HG03520 (cell line): ENCODE data around the gene DENND2D.

Experiments used
- ATAC-seq: cut with Tn5 transposase; IDR thresholded peaks from one replicate; pipeline ENCODE4 v1.9.1; 2021; ENCODE audit warnings: mild to moderate bottlenecking, moderate library complexity; ENCODE audit not compliant: unreplicated experiment

Gene DENND2D

DNA sequence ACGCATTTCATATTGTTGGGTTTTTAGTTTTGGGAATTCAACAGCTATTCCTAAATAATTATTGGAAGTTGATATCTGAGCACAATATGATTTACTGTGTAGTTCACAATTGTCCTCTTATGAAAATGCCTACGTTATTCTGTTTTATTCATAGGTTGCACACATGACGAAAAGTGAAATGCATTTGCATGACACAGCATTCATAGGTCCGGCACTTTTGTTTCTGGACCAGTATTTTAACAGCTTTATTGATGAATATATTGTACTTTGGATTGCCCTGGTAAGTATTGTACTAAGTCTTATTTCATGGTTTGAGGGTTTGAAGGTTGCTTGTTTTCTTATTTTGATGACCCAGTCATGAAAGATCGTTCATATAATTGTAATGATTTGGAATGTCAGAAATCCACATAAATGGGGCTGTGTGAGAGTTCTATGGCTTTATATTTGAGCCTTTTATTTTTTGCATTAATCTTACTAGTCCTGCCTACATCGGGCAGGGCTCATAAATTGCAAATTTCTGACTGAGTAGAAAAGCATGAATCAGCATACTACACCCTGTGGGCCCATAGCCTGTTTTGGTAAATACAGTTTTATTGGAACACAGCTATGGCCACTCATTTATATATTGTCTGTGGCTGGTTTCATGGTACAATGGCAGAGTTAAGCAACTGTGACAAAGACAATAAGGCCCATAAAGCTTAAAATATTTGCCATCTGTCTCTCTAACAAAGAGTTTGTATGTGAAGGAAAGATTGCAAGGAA is 17.0 kb downstream of the DENND2D start:
- no peak for ATAC-seq

DNA sequence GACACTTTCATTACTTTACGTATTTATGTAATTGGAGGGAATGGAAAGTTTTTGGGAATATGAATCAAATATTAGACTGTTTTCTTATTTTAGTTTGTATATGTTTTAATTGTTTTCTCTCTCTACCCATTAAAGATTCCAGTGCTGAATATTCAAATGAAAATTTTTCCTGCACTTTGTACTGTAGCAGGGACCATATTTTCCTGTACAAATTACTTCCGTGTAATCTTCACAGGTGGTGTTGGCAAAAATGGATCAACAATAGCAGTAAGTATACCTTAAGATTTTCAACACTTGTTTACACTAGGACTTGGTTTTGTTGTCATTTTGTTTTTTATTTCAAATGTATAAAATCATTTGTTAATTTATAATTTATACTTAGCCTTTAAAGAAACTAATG is 18.4 kb downstream of the DENND2D start:
- no peak for ATAC-seq

DNA sequence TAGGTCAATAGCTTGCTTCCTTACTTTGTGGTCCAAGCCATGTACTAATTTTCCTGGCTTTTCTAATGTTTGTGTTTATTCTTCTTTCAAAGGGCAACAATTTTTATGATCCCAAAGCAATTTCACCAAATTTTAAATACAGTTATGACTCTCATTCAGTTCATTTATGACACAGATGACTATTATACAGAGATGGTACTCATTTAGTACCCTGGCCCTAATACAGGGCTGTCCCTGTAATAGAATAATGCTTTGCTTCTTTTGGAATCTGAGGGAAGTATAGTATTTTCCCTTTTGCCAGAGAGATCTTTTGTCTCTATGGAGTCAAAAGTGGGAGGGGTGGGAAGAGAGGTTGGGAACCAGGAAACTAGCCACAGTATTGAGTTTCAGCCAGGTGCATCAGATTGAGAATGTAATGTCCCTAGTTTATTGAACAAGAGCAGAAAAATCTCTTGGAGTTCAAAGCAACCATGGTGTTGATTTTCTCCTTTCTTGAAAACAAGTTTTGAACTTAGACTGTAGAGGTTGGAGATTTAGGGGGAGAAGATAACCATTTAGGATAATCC is 20.4 kb downstream of the DENND2D start:
- ATAC-seq: no peak

DNA sequence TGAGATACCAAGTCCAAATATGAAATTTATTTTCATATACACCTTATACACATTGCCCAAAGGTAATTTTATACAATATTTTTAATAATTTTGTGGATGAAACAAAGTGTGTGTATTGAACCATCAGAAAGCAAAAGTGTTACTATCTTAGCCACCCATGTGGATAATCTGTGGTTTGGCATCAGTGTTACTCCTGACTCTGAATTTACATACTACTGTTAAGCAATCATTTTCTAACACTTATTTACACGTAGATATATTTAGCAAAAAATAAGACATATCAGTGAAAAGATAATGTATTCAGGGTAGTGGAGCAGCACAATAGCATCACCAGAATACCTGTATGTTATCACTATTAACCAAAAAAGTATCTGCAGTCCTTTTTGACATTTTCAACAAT is 23.8 kb downstream of the DENND2D start:
- ATAC-seq: no peak

DNA sequence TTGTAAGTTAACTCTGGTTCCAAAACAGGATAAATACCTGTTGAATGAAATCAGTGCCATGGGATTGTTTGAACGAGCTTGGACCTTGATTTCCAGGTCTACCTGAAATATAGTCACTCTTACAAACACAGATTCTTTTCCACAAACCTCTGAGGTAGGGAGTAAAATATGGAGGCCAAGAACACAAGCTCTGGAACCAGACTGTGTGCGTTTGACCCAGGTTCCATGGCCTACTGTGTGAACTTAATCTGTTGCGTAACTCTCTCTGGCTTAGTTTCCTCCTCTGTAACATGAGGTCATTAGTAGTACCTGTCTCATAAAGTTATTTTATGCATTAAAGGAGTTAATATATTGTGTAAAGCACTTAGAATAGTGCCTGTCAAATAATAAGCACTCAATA is 25.1 kb downstream of the DENND2D start:
- ATAC-seq: no peak

DNA sequence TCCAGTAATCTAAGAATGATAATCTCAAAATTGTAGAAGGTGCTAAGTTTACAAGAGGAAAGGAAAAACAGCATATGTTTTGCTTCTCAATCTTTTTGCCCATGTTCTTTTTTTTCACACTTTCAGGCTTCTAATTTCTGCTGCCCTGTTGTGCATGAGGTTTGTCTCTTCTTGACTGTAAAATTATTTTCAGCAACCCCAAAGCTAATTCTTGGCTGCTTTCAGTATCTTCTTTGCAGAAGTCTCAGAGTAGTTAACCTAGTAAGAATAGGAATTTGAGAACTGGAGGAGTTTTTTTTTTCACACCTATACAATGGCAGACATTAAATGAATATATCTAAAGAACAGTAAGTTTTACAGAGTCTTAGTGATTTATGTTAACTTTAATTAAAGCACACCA is 26.4 kb downstream of the DENND2D start:
- ATAC-seq: no peak

DNA sequence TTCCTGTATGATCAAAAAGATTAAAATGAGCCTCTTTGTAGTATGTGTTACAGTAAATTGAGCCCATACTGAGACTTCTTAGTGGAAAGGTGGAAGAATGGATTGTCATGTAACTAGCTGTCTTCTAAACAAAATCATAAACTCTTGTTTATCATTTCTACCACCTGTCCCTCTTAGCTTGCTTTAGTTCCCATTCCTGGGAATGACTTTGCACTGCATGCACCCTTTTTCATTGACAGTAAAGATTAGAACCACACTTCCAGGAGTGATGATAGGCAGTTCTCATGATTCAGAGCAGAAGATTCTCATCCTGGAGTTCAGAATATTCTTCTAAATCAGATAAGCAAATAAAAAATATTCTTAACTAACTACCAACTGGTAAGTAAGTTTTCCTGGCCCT is 28.0 kb downstream of the DENND2D start:
- no peak for ATAC-seq

DNA sequence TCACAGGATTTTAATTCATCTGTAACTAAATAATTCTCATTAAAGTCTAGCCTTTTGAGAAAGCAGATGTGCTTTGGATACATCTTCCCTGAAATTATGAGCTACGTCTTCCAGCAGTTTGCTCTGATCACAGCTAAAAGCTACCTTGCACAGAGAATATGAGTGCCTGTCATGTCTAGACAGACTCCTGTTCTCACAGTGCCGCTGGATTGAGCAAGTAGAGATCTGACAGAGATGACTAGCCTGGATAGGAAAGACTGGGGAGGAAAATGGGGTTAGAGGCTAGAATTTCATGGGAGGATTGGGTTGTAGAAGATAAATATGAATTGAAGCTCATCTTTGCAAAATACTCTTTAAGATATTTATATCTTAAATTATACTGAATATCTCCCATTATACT is 36.3 kb downstream of the DENND2D start:
- no peak for ATAC-seq

DNA sequence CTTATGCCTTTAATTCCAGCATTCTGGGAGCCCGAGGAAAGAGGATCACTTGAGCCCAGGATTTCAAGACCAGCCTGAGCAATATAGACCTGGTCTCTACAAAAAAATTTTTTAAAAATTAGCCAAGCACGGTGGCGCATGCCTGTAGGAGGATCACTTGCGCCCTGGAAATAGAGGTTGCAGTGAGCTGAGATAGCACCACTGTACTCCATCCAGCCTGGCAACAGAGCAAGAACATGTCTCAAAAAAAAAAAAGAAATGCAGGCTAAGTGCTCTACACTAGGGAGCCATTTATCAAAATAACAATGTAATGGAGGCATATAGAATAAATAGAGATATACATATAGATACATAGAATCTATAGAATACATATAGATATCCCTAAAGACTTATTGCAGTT is 37.1 kb downstream of the DENND2D start:
- no peak for ATAC-seq

DNA sequence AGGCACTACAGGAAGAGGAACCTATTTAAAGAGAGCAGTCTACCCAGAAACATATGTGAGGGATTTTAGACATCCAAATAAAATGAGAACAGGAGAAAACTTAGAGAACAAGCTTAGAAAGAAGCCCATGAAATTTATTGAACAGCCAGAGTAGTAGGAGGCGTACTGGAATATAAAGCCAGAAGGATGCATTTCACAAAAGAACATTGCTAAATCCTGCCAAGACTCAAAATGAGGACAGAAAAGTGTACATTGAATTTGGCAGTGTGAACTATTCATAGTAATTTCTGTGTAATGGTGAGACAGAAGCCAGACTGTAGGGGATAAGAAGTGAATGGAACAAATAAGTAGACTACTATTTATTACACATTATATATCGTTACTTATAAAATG is 38.0 kb downstream of the DENND2D start:
- no peak for ATAC-seq

DNA sequence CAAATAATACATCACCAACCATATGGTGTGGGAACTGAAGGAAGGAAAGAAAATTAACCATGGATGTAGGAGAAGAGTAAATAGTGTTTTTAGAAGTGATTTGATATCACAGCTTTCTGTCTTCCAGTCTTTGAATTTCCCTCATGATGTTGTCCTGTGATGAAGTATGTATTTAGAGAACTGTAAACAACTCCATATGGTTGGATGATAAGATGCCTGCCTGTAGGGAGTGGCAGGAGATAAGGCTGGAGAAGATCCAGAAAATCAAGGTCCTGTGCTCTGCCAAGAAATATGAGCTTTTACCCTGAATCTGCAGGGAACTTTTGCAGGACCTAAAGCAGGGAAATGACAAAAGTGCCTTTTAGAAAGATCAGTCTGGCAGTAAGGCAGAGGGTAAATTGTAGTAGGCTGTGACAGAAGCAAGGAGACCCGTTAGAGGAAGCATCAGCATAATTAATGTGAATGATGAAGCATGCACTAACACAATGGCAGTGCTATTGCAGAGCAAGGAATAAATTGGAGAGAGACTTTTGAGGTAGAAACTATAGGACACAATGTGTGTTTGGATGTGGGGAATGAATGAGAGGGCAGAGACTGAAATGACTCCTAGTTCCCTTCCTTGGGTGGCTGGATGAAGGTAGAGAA is 38.5 kb downstream of the DENND2D start:
- no peak for ATAC-seq

DNA sequence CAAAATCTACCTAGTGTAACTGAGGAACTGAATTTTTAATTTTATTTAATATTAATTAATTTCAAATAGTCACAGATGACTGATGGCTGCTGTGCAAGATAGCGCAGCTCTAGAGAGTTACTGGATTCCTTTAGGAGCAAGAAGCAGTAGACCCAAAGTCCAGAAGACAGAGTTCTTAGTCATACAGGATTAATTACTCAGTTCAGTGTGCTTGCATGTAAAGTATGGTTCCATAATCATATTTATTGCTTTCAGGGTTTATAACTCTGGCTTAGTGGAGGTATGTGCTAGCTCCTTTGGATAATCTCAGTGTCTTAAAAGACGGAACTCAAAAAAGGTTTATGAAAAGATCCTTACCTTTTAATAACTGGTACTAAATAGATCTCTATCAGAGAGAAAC is 43.0 kb downstream of the DENND2D start:
- no peak for ATAC-seq

DNA sequence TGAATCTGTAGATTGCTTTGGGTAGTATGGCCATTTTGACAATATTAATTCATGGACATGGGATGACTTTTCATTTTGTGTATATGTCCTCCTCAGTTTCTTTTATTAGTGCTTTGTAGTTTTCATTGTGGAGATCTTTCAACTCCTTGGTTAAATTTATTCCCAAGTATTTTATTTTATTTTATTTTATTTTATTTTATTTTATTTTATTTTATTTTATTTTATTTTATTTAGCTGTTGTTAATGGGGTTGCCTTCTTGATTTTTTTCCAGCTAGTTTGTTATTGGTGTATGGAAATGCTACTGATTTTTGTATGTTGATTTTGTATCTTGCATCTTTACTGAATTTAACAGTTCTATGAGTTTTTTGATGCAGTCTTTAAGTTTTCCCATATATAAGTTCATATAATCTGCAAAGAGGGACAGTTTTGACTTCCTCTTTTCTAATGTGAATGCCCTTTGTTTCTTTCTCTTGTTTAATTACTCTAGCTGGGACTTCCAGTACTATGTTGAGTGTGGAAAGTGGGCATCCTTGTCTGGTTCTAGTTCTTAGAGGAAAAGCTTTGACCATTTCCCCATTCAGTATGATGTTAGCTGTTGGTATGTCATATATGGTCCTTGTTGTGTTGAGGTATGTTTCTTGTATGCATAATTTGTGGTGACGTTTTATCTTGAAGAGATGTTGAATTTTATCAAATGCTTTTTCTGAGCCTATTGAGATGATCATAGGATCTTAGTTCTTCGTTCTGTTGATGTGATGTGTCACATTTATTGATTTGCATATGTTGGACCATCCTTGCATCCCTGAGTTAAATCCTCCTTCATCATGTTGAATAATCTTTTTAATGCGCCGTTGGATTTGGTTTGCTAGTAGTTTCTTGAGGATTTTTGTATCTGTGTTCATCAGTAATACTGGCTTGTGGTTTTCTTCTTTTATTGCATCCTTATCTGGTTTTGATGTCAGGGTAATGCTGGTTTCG is 46.1 kb downstream of the DENND2D start:
- ATAC-seq: no peak

DNA sequence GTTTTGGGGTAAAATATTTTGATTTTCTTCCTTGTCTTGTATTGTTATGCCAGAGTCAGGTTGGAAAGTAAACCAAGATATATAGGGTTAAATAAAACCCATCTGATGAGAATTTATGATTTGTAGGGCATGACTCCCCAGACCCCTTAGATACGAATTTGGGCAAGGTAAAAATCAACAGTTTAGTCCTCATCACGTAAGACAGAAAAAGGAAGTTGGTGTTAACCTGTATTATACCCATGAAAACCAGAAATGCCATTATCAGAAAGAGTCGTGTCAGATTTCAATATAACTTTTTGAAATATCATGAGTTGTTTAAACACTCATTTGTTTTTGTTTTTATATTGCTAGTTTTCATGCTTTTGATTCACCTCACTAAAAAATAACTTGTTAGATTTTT is 48.6 kb downstream of the DENND2D start:
- no peak for ATAC-seq

DNA sequence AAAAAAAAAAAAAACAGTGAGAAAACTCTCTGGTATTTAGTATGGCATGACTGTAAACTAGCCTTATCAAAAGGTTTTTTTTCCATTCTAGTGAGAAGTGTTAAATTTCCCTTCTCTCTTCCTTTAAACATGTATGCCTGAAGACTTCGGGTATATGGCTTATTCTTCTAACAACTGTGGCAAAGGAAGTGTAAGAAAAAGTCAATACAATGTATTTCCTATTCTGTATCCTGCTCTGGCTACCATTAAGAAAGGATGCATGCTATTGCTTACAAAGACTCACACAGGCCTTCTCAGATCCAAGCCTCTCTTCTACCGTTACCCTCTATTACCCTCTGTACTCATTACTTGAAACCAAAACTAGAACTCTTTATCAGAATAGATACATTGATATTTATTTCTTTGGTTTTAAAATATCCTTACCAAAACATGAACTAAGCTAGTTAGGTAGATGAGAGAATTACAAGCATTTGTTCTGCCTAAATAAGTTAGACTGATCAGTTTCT is 52.0 kb downstream of the DENND2D start:
- ATAC-seq: no peak

DNA sequence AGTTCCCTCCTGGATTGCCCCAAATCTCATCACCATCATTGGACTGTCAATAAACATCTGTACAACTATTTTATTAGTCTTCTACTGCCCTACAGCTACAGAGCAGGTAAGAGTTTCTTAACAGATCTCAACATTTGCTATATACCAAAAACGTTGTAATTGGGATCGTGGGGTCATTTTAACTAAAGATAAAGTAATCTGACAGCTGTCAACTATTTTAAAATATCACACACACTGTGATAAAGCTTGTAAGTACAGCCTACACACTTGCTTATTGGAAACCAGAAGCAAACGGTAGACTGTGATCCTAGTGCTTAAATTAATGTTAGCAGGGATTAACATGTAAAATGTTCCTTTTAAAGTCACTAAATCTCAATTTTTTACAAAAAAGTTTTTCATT is 52.5 kb downstream of the DENND2D start:
- ATAC-seq: no peak

DNA sequence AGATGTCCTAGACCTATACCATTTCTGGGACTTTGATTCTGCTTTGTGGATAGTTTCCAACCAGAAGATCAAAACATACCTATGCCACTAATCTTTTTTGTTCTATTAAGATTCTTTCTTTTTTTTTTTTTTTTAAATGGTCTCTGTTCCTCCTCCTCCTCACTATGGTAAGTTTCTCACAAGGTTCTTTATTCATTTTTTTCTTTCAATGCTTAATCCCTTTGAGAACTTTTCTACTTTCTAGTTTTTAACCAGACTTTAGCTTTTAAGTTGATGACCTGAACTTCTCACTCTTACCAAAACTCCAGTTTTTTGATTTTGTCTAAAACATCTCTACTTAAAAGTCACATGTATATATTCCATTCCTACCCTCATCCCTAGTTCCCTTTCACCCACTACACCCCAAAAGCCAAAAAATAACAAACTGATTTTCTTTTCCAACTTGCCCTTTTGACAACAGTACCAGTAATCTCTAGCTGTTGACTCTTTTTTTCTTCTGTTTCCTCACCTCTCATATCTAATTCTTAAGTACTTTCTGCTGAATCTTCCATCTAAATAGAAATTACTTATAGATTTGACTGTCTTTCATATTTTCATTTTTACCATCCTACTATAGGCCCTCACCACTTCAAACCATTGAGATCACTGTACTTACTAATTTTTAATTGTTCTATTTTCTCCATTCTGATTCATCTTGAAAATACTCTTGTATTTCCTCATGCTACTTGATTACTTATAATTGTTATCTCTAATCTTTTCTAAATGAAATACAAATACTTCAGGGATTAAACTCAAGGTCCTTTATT is 54.3 kb downstream of the DENND2D start:
- ATAC-seq: no peak

DNA sequence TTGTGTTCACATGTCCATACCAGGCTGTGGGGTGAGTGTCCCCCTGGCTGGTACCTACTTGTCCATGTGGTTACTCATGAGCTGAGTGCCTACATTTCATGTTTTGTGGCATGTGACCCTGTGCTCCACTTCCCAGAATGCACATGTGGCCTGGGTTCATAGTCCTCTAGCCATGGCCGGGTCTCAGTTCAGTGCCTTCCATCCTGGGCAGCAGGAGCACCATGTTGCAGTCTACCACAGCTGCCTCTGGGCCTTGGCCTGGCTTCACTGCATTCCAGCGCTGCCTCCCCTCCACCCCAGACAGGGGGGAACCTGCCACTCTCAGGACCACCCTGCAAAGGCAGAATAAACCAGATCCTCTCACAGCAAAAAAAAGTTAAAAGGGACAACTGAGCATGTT is 54.9 kb downstream of the DENND2D start:
- ATAC-seq: no peak

DNA sequence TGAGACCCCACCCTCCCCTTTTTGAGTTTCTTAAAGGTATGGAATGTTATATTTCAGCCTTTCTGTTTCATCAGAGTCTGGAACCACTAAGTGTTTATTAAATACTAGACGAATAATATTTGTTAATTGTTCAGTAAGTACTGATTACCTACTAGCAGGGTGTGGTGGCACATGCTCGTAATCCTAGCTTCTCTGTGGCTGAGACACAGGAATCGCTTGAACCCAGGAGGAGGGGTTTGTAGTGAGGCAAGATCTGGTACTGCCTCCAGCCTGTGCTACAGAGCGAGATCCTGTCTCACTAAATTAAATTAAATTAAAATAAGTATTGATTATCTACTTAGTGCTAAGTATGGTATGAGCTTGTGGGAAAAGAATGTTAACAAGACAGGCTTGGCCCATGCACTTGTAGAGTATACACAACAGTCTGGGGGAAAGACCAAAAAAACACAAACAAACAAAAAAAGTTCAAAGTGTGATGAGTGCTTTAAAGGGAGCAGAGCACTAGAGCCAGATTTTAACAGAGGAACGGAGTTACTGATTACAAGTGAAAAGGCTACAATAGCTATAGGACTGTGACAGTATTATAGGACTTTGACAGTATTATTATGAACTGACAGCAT is 58.0 kb downstream of the DENND2D start:
- no peak for ATAC-seq
